GM19397 (cell line): ENCODE measurements around the gene KATNB1.
A peak's percentile ranks its signal among the peaks of the same experiment; 100 is the strongest.

Experiments
- ATAC-seq: cut with Tn5 transposase; IDR thresholded peaks from one replicate; pipeline ENCODE4 v1.9.1; 2021; ENCODE audit warnings: mild to moderate bottlenecking, moderate library complexity; ENCODE audit not compliant: unreplicated experiment

Gene KATNB1, protein sequence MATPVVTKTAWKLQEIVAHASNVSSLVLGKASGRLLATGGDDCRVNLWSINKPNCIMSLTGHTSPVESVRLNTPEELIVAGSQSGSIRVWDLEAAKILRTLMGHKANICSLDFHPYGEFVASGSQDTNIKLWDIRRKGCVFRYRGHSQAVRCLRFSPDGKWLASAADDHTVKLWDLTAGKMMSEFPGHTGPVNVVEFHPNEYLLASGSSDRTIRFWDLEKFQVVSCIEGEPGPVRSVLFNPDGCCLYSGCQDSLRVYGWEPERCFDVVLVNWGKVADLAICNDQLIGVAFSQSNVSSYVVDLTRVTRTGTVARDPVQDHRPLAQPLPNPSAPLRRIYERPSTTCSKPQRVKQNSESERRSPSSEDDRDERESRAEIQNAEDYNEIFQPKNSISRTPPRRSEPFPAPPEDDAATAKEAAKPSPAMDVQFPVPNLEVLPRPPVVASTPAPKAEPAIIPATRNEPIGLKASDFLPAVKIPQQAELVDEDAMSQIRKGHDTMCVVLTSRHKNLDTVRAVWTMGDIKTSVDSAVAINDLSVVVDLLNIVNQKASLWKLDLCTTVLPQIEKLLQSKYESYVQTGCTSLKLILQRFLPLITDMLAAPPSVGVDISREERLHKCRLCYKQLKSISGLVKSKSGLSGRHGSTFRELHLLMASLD

DNA sequence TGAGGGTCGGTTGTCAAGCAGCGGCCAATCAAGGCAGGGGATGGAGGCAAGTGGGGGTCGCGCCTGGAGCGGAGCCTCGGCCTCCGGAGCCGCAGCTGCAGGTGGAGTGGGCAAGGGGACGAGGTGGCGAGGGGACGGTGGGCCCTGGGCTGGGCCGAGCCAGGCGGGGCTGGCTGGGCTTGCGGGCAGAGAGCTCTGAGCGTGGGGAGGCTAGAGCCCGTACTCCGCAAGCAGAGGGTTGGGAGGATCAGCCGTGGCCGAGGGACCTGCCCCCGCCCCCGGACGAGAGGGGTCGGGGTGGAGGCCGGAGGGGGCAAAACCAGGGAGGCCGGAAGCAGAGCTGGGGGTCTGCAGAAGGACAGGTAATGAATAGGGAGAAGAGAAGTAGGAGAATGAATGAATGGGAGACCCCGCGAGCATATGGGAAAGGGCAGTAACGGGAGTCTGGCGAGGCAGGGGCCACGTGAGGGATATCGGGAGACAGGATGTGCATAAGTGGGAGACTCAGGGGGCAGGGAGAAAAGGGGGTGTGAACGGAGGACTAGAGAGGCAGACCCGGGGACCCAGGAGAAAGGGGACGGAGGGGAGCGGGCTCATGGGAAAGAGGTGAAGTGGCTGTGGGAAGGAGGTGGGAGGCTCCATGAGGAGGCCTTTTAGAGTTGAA, at the start of gene KATNB1:
KATNB1 (plus strand) TSS at position 16 of the 664 bp plus-strand sequence. CDS start 1,474 bp downstream, outside the sequence.
- no peak for ATAC-seq

DNA sequence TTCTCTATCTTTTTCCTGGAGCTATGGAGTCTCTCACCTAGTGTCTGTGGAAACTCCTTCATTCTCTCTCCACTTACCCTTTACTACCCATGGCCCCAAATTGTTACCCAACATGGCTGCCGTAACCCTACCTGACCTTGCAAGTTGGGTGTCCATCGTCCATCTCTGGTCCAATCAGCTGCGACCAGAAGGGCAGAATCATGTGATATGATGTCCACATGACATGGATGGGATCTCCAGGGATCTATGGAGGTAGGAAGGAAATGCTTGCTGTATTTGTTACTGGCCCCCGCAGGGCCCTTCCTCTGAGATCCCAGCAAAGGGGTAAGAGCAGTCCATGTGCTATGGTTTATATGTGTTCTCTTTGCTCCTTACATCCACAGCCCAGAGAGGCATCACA, 49.0 kb upstream of the KATNB1 start:
- ATAC-seq: no peak

DNA sequence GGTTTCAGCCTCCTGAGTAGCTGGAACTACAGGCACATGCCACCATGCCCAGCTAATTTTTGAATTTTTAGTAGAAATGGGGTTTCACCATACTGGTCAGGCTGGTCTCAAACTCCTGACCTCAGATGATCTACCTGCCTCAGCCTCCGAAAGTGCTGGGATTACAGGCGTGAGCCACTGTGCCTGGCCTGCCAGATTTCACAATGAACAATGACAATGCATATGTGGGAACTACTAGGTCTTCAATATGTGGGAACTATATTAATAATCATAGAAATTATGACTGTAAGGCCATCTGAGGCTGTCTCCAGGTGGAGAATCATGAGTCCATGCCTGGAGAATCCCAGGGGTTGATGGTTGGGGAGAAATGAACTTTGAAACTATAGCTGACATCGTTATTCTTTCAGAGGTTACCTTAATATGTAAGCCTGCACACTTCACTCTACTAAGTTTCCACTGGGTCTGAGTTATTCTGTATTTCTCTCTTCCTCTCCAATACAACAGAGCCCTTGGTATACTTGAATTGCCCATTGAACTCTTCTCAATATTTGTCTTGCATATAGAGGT, 48.1 kb upstream of the KATNB1 start:
- ATAC-seq: no peak

DNA sequence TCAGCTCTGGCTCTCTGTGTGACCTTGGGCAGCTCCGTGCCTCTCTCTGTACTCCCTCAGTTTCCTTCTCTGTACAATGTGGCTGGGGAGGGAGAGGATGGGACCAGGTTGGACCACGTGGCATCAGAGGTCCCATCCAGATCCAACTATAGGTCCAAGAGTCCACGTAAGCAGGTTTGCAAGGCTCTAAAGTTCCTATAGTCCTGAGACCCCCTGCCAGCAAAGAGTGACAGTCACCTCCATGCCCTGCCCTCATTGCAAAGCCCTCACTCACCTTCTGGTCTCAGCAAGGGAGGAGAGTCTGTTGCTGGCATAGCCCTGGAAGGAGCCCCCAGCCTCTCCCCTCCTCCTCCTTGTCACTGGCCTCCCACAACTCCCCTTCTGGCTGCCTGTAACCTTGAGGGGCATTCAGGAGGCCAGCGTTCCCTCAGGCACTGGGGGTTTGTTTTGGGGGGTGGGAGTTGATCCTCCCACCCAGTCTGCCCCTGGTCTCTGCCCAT, 47.0 kb upstream of the KATNB1 start:
- ATAC-seq: no peak

DNA sequence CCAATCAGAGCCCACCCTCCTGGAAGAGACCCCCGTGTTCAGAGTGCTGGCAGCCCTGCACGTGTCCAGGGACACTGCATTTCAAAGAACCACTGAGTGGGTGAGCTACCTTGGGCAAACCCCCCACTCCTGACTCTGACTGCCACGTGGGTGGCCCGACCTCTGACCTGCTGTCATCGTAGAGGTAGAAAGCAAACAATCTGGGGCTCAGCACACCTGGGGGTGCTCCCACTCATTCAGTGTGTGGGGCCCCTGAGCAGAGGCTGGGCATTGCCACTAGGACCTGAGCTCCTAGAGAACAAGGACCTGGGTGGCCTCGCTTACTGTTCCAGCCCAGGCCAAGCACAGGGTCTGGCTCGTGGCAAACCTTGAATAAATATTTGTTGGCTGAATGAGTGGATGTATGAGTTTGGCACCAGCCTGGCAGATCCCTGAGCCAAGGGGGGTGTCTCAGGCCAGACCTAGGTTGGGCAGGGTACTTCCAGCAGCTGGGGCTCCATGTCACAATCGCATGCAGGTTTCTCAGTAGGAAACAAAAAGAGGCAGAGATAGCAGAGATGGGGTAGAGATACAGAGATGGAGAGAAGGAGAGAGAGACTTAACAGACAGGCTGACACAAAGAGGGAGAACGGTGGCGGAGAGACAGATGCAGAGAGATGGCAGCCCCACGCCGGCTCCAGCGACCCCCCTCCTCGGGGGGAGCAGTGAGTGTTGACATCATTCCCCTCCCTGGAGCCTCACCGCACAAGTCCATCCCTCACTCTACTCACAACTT, 46.4 kb upstream of the KATNB1 start:
- ATAC-seq: no peak

DNA sequence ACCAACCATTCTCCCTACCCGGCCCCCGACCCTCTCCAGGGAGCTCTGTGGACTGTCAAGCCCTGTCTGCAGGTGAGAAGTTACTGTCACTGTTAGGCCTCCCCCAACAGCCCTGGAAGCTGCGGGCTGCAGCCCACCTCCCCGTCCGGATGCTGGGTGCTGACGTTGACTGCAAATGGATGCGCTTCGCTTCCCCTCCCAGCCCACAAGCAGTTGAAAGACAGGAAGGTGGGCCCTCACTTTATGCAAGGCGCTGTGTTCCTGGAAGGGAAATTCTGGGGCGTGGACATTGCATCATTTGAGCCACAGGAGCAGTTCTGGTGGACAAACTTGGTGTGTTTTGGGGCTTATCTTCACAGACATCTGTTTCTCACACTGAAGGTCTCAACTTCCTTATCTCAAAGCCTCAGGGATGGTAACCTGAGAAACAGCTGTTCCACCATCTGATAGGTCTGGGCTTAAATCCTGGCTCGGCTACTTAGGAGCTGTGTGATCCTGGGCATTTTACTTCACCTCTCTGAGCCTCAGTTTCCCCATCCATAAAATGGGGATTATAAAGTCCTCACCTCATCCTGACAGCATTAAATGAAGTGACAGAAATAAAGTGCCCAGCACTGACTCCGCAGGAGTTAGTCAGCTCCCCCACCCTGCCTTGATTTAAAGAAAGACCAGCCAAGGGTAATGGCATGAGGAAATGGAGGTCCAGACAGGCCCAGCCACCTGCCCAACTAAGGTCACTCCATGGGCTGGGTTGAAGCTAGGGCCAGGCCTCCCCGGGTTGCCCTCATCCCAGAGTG, 45.6 kb upstream of the KATNB1 start:
- peak; percentile 53 for ATAC-seq

DNA sequence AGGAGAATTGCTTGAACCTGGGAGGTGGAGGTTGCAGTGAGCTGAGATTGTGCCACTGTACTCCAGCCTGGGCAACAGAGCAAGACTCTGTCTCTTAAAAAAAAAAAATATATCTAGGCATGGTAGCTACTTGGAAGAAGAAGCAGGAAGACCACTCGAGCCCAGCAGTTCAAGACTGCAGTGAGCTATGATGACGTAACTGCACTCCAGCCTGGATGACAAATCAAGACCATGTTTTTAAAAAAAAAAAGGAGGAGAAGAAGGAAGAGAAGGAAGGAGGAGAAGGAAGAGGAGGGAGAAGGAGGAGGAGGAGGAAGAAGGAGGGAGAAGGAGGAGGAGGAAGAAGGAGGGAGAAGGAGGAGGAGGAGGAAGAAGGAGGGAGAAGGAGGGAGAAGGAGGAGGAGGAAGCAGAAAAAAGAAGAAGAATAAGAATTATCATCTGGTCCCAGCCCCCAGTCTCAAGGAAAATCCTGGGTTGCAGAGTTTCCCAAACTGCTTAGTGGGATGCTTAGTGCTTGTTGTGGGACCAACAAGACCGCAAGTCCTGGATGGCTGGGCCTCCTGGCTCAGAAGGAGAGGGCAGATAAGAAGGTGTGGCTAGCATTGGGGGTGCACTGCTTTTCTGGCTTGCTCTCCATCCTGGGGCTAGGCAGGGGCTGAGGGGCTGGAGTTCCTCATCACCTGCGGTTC, 44.6 kb upstream of the KATNB1 start:
- ATAC-seq: no peak

DNA sequence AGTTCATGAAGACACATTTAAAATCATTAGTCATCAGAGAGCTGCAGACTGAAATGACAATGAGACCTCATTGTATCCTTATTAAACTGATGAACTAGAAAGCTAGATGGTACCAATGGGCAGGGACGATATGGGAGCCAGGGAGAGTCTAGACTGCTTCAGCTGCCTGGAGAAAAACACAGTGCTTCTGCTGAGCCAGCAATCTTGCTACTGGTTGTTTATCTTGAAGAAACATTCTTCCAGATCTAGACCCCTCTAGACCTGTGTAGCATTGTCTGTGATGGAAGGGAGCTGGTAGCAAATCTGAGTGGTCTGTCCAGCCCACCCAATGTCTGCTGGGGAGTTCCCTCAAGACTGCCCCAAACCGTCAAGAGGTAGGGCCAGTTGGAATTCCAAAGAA, 42.9 kb upstream of the KATNB1 start:
- no peak for ATAC-seq

DNA sequence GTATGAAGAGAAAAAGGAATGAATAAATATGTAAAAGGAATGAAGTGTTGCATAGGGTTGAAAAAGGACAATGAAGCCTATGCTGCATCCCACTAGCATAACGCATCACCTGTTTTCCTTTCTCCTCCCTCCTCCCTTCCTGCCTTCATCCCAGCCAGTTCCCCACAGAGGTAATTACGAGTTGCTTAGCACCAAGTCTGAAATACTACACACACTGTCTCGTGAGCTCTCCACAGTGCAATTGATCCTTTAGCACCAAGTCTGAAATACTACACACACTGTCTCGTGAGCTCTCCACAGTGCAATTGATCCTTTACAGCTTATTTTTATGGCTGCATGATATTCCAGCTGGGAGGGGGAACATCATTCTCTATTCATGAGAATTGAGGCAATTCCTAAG, 42.0 kb upstream of the KATNB1 start:
- ATAC-seq: no peak

DNA sequence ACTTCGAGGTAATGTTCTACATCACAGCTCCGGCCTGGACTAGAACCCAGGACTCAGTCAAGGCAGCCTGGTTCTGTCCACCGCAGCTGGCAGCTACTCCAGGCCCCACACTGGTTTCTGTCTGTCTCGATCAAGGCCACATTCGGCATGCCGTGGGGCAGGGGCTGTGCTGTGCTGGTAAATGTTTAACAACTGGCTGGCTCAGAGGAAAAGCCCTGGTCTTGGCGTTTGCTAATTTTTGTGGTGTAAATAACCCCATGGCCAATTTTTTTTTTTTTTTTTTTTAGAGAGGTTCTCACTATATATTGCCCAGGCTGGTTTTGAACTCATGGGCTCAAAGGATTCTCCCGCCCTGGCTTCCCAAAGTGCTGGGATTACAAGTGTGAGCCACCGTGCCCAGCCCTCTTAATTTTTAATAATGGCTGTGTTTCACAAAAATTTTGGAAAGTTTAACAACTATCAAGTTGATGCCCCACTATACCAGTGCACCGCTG, 41.3 kb upstream of the KATNB1 start:
- no peak for ATAC-seq

DNA sequence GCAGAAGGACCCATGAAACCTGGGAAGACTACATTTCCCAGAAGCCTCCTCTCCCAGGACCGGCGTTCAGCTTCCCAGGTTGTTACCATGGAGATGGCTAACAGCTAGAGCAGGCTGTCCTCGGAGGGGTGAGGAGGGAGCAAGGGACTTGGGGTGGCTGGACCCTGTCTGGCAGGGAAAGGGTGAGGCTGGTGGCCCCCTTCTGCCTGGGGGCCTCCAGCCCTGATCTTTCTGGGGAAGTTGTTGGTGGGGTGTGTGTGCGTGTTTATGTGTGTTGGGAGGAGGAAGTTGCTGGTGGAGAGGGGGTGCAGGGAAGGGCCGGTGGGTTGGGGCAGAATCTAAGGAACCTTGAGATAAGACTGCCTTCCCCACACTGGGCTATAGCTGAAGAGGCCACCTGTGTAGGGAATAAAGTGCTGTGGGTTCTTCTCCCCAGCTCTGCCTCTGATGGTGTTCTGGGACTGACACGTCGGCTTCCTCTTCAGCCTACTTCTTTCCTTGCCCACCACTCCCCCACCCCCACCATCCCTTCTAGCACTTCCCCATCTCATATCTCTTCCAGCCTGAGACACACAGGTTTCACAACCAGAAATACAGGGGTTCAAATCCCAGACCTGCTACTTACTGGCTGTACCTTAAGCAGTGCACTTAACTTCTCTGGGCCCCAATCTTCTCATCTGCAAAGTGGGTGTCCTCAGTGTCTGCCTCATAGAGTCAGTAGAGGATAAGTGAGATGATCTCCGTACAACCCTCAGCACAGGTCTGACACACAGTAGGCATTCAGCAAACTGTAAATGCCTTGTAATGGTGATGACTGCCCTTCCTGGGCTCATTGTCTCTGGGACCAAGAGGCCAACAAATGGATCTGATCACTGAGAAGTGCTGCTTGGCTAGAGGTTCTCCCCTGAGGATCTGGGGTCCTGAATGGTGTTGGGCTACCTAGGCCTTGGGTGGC, 40.6 kb upstream of the KATNB1 start, which contains the start of gene DRC7:
DRC7 (plus strand) TSS at position 82 of the 955 bp plus-strand sequence. CDS start 3,144 bp downstream, outside the sequence.
- ATAC-seq: no peak

DNA sequence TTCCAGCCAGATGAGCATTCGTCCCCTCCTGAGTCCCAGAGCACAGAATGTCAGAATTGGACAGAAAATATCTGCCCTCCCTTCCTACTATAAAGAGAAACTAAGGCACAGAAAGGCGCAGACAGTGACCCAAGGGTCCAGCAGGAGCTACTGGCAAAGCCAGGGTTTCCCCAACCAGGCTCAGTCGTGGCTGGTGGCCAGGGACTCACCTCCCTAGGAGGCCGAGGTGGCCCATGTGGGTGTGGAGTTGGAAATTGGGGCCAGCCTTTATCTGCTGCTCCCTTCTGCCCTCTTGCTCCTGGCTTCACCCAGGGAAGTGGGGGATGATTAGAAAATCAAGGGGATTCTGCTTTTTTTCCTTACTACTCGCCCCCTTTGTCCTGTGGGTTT, 39.9 kb upstream of the KATNB1 start:
- no peak for ATAC-seq

DNA sequence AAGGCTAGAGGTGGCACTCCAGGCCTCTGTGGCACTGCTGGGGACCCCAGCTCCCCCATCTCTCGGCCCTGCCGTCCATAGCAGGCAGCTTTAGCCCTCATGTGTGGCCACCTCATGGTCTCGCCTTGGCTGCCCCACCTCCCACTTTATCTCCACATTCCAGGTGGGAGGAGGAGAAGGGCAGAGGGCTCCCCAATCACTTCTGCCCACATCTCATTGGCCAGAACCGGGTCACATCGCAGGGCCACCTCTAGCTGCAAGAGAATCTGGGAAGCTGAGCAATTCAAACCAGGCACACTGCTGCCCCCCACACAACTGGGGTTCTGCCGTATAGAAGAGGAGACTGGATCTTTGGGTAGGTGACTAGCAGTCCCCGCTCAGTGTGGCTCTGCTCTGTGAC, 39.3 kb upstream of the KATNB1 start:
- ATAC-seq: no peak

DNA sequence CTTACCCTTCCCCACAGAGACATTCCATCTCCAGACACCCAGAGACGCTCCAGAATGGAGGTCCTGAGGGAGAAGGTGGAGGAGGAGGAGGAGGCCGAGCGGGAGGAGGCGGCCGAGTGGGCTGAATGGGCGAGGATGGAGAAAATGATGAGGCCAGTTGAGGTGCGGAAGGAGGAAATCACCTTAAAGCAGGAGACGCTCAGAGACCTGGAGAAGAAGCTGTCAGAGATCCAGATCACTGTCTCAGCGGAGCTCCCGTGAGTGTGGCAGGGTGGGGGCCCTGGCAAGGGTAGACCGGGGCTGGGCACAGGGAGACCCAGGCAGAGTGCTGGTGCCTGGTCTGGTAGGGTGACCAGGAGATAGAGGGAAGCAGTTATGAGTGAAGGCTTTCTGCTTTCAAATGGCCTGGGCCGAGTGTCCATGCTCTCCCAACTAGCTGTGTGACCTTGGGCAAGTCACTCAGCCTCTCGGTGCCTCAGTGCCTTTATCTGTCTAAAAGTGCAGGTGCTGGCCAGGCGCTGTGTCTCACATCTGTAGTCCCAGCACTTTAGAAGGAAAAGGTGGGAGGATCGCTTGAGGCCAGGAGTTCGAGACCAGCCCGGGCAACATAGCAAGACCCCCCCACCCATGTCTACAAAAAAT, 37.6 kb upstream of the KATNB1 start:
- no peak for ATAC-seq

DNA sequence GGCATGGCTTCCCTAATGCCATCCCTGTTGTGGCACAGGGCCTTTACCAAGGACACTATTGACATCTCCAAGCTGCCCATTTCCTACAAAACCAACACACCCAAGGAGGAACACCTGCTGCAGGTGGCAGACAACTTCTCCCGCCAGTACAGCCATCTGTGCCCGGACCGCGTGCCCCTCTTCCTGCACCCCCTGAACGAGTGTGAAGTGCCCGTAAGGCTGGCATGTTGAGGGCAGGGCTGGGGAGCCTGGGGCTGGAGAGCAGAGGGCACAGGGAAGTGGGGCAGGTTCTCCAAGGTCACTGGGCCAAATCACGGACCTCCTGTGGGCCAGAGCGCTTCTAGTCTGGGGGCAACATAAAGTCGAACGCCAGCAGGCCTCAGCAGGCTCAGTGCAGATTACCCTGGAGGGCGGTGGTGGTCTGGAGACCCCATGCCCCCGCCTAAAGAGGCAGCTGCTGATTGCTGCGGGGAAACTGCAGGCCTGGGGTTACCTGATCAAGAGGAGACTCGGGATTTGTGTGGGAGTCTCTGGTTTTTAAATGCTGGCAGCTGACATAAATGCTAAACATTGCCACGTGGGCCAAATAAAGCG, 36.7 kb upstream of the KATNB1 start:
- ATAC-seq: no peak

DNA sequence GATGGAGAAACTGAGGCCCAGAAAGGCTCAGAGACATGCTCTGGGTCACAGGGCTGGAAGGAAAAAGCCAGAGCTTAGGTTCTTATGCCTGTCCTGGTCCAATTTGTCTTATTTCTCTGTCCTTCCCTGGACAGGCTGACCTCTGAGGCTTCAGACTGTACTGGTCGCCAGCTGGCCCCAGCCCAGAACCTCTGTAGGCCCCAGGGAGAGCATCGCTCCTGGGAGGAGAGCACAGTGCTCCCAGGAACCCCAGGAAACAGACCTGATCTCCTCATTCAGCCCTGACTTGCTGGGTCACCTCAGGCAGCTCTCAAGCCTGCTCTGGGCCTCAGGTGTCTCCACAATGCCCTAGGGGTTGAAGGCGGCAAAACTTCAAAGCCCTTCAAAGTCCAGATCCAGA, 36.1 kb upstream of the KATNB1 start:
- no peak for ATAC-seq

DNA sequence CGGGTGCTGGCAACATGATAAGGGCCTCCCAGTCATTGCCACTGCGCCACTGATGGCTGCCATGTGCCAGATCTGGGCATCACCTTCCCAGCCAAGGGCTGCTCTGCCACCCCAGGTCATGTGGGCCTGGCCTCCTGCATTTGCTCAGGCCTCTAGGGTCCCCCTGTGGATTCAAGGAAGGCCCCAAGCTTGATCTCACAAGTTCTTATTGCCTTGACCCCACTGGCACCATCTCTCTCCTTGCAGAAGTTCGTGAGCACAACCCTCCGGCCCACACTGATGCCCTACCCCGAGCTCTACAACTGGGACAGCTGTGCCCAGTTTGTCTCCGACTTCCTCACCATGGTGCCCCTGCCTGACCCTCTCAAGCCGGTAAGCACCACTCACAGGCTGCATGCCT, 35.7 kb upstream of the KATNB1 start:
- no peak for ATAC-seq
